Measurements from ENCODE around the gene RUNDC1. TPM values are rescaled to one million over a fixed set of nuclear protein-coding genes. Genes with fewer than 3 reads are reported as not detected.

The RUNDC1 gene
- polyA plus RNA-seq, 1 donor (not counting 4 experiments of a cell fraction or from before 2014, with no cell fraction given), result 11.1 TPM

GRCh38 chr17:42964161-42964932, 16.0 kb upstream of the RUNDC1 start, which contains the start of gene AARSD1:
Gene AARSD1 (minus strand): TSS chr17:42964454. CDS start chr17:42964440, 14 bp downstream.
- Histone ChIP-seq H3K36me3 (ENCODE audit: control insufficient read depth in 2 of 2, extremely low read depth in 1 of 2, insufficient read depth in 2 of 2, low read length in 2 of 2) (peaks cover 11 to 15% of the 10 kb centered on the region in 2 experiments), H3K9ac (ENCODE audit: control insufficient read depth, extremely low read depth, insufficient read depth, low read length) (peak within 1 kb of the TSS; percentile 72), H3K27me3 (ENCODE audit: control insufficient read depth, extremely low read depth, insufficient read depth, low read length) (no peaks in the 10 kb centered on the region), H3K4me2 (ENCODE audit: control insufficient read depth, extremely low read depth, insufficient read depth, low read depth, low read length) (peak within 1 kb of the TSS; percentile 82), H3K9me1 (ENCODE audit: control insufficient read depth, extremely low read depth, insufficient read depth, low read length) (no peaks in the 10 kb centered on the region), H4K20me1 (ENCODE audit: control insufficient read depth, extremely low read depth, insufficient read depth, low read length) (no peaks in the 10 kb centered on the region), H3K9me3 (ENCODE audit: control insufficient read depth, low read depth, low read length) (no peaks in the 10 kb centered on the region), H2AFZ (ENCODE audit: control insufficient read depth, low read length) (peak within 1 kb of the TSS; percentile 87), H3K27ac (ENCODE audit: control insufficient read depth, insufficient read depth, low read length) (peak within 1 kb of the TSS; percentile 37), H3K4me1 (ENCODE audit: control insufficient read depth, extremely low read depth, insufficient read depth, low read length) (peaks cover 5% of the 10 kb centered on the region), H3K79me2 (ENCODE audit: control insufficient read depth, insufficient read depth, low read length) (peaks cover 19% of the 10 kb centered on the region), H3K4me3 (ENCODE audit: control insufficient read depth in 2 of 3, extremely low read depth in 1 of 3, insufficient read depth in 2 of 3, low read depth in 1 of 3, low read length in 3 of 3) (peak within 1 kb of the TSS; percentile 58 to 72 (median 61))
- dilution Hi-C loops (cut with MboI; ENCODE audit: extremely low pct_ligation_motif_present, low sequenced_read_pairs), result no loop called here
- FAIRE-seq, result peak; percentile 82
- DNase-seq (ENCODE audit: low read depth, low spot score), result peak; percentile 79
- TF ChIP-seq CTCF (optimal IDR thresholded peaks at IDR 0.05 in 1 of 3, IDR thresholded peaks at IDR 0.05 in 1 of 3, conservative IDR thresholded peaks at IDR 0.05 in 1 of 3; ENCODE audit: extremely low read depth in 1 of 3, insufficient read depth in 2 of 3, low read length in 3 of 3) (no peak), EZH2 (IDR thresholded peaks at IDR 0.05; ENCODE audit: low read length) (no peak)

GRCh38 chr17:42967925-42968324, 12.4 kb upstream of the RUNDC1 start:
- no peaks in the 10 kb centered on the region for H4K20me1 ChIP-seq (ENCODE audit: control insufficient read depth, extremely low read depth, insufficient read depth, low read length)
- no peak overlapping the region for H3K27ac ChIP-seq (ENCODE audit: control insufficient read depth, insufficient read depth, low read length)
- H3K9me1 ChIP-seq (ENCODE audit: control insufficient read depth, extremely low read depth, insufficient read depth, low read length), result no peaks in the 10 kb centered on the region
- H3K27me3 ChIP-seq (ENCODE audit: control insufficient read depth, extremely low read depth, insufficient read depth, low read length), result no peaks in the 10 kb centered on the region
- TF ChIP-seq EZH2 (IDR thresholded peaks at IDR 0.05; ENCODE audit: low read length), result no peak
- no peak for TF ChIP-seq CTCF (optimal IDR thresholded peaks at IDR 0.05 in 1 of 3, IDR thresholded peaks at IDR 0.05 in 1 of 3, conservative IDR thresholded peaks at IDR 0.05 in 1 of 3; ENCODE audit: extremely low read depth in 1 of 3, insufficient read depth in 2 of 3, low read length in 3 of 3)
- peaks cover 14% of the 10 kb centered on the region for H3K79me2 ChIP-seq (ENCODE audit: control insufficient read depth, insufficient read depth, low read length)
- dilution Hi-C loops (cut with MboI; ENCODE audit: extremely low pct_ligation_motif_present, low sequenced_read_pairs), result no loop called here
- no peak overlapping the region for H3K4me3 ChIP-seq (ENCODE audit: control insufficient read depth in 2 of 3, extremely low read depth in 1 of 3, insufficient read depth in 2 of 3, low read depth in 1 of 3, low read length in 3 of 3)
- no peak overlapping the region for H3K4me2 ChIP-seq (ENCODE audit: control insufficient read depth, extremely low read depth, insufficient read depth, low read depth, low read length)
- DNase-seq (ENCODE audit: low read depth, low spot score) (no peak), FAIRE-seq (no peak)
- H3K9ac ChIP-seq (ENCODE audit: control insufficient read depth, extremely low read depth, insufficient read depth, low read length), result no peak overlapping the region
- no peak overlapping the region for H2AFZ ChIP-seq (ENCODE audit: control insufficient read depth, low read length)
- no peaks in the 10 kb centered on the region for H3K36me3 ChIP-seq (ENCODE audit: control insufficient read depth in 2 of 2, extremely low read depth in 1 of 2, insufficient read depth in 2 of 2, low read length in 2 of 2)
- H3K4me1 ChIP-seq (ENCODE audit: control insufficient read depth, extremely low read depth, insufficient read depth, low read length), result peaks cover 5% of the 10 kb centered on the region
- H3K9me3 ChIP-seq (ENCODE audit: control insufficient read depth, low read depth, low read length), result no peaks in the 10 kb centered on the region

All from keratinocyte (primary cell).